Fibroblast of skin of right quadriceps (primary cell): ENCODE data around the gene ARAP3.
A peak's percentile ranks its signal among the peaks of the same experiment; 100 is the strongest.

Source experiments
- DNase-seq: peaks from one replicate; pipeline ENCODE4 v3.0.0-alpha.2; 2013

ARAP3 gene

GRCh38 chr5:141701360-141702119, 19.5 kb upstream of the ARAP3 start:
- no peak for DNase-seq

- DNase-seq: no peak
These were observed 15.6 kb upstream of the ARAP3 start for GRCh38 chr5:141697586-141697985.

GRCh38 chr5:141696431-141696830, 14.4 kb upstream of the ARAP3 start:
- no peak for DNase-seq

- DNase-seq: peak; percentile 28
These were observed 13.7 kb upstream of the ARAP3 start for GRCh38 chr5:141695627-141696215.

GRCh38 chr5:141694479-141694878, 12.4 kb upstream of the ARAP3 start:
- no peak for DNase-seq

GRCh38 chr5:141692919-141693725, 11.1 kb upstream of the ARAP3 start:
- peak; percentile 33 for DNase-seq

- DNase-seq: no peak
These were observed 10.5 kb upstream of the ARAP3 start for GRCh38 chr5:141692533-141692888.

DNA sequence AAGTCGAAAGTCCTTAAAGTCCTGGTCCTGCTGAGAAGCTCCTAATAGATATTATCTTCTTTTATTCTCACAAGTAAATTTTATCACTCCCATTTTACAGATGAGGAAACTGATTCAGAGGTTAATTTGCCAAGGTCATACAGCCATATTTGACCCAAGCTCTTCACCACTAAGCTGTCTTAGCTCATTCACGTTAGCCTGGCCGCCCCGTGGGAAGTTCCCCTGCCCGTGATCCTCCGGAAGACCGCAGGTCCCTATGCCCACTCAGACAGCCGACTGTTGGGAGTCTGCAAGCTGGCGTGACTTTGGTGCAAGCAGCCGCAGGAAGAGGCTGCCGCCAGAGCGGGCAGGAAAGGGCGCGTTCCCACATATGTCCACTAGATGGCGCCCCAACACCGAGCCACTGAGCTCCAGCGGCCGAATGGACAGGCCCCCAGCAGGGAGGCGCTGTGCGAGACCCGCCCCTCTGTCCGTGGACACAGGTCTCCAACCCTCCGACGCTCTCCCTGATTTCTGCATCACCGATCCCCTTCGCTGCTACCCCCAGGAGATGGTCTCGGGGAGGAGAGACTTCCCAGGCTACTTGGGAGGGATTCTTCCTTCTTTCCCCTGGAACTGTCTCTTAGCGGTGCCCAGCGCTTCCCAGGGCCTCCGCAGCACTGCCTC, 10.0 kb upstream of the ARAP3 start:
- DNase-seq: peak; percentile 68

DNA sequence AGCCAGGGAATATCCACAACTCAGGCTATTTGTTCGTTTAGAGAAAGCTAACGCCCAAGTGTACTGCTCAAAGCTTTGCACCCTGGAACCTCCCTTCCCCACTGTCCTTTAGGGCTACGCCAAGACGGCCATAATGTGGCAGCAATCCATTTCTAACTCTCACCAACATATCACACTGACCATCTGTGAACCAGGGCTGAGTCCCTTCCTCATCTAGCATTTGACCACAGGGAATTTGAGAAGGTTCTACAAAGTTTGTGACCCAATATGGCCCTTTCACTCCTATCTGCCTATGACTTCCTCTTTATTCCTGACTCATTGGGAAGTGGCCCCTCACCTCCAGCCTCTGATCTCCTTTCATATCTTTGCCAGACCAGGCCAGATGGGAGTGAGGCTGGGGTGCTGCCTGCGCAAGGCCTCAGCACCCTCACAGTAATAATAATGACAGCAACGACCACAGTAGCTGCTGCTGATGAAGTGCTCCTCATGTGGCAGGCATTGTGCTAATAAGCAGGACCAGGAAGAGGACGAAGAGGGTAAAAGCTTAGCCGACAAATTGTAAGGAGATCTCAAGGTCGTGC, 9.3 kb upstream of the ARAP3 start:
- DNase-seq: no peak

DNA sequence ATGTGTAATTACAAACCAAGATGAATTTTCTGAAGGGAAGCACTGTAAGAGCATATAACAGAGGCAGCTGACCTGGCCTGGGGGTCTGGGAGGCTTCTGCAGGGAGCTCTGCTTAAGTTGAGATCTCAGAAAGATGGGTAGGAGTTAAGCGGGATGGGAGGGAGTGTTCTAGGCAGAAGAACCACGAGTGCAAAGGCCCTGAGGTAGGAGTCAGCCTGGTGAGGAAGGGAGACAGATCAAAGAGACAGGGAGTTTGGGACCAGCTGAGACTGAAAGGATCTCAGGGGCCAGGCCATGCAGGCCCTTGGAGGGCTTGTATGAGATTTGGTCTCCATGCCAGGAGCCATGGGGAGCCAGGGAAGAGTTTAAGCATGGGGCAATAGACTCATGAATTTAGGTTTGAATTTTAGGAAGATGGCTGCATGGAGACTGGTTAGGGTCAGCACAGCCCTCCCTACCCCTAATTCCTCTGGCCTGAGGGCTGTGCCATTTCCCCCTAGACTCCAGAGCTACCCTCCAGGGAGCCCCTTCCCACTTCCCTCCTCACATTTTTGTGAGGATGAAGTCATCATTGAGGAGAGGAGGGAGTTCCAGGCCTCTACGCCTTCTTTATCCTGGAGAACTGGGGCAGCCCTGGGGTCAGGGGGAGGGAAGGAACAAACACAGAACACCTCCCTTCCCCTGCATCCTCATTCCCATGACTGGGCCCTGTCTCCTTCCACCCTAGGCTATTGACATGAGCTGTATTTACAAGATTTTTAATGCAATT, 4.8 kb upstream of the ARAP3 start:
- DNase-seq: no peak

- DNase-seq: no peak
These were observed 3.6 kb upstream of the ARAP3 start for GRCh38 chr5:141685591-141685990.

GRCh38 chr5:141683596-141684141, 1.6 kb upstream of the ARAP3 start:
- DNase-seq: no peak

DNA sequence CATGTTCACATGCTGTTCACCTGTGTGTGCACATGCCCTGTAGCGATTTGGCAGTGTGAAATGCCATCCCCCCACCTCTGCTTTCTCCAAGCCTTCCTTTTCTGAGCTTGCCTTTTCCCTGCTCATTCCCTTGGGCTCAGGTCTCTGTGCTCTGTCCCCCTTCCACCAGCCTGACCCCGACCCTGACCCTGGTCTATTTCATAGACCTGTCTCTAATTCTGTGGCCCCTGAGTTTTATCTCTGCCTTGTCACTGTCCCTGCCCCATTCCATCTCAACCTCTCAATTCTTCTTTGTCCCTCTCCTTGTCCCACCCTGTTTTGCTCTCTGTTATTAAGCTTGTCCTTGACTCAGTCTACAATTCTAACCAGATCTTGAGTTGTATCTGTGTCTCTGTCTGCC, 735 bp downstream of the ARAP3 start:
- no peak for DNase-seq

DNA sequence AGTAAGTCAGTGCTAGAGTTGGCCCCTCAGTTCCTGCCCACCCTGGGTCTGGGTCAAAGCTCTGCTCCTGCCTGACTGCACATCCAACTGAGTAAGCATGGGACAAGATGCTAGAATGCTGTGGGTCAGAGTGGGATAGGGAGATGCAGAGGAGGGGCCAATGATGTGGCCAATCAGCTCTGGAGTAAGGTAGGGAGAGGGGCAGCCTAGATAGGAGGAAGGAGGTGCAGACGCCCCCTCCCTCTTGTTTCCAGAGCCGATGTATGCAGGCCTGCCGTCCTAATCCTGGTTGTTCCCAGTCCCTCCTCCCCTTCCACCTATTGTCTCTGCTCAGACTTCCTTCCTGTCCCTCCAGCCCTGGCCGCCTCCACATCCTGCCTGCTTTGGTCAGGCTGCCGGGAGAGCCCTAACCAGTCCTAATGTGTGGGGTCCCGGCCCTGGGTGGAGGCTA, 1.3 kb downstream of the ARAP3 start:
- DNase-seq: no peak

- DNase-seq: no peak
These were observed 1.9 kb downstream of the ARAP3 start for GRCh38 chr5:141680178-141680577.

DNA sequence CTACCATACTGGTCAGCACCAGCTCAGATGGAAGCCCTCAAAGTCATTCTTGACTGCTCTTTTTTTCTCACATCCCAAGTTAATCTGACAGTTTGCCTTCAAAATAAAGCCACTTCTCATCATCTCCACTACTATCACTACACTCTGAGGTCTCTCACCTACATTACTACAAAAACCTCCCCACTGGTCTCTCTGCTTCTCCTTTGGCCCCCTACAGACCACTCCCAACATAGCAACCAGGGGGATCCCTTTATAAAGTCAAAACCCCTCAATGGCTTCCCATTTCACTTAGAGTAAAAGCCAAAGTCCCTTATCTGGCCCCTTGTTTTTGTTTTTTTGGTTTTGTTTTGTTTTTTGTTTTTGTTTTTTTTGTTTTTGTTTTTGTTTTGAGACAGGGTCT, 4.6 kb downstream of the ARAP3 start:
- no peak for DNase-seq

DNA sequence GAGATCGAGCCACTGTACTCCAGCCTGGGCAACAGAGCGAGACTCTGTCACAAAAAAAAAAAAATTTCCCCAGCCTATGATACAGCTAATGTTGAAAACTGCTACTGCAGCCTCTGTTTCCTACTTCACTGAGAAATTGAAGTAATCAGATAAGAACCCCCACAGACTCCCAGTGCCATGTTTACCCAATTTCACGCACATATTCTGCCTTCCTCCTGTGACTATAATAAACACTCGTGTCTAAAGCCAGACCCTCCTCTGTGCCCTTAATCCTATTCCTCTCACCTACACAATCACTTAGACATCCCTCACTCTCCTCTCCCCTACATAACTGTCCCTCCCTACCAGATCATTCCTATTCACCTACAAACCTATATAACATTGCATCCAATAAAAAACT, 6.4 kb downstream of the ARAP3 start:
- DNase-seq: no peak

DNA sequence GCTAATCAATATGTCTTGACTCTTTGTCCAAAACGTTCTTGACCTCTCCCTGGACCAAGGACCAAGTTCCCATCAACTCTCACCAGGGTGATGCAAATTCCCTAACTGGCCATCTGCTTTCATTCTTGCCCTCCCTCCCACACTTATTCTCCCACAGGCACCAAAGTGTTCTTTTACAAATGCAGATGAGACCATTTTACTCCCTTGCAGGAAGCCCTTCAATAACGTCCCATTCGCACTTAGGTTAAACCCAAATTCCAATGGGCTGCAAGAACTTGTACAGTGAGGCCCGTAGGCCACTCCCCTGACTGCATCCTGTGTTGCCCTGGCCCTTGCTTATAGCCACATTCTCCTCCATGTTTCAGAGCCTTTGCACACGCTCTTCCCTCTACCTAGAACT, 7.3 kb downstream of the ARAP3 start:
- no peak for DNase-seq

DNA sequence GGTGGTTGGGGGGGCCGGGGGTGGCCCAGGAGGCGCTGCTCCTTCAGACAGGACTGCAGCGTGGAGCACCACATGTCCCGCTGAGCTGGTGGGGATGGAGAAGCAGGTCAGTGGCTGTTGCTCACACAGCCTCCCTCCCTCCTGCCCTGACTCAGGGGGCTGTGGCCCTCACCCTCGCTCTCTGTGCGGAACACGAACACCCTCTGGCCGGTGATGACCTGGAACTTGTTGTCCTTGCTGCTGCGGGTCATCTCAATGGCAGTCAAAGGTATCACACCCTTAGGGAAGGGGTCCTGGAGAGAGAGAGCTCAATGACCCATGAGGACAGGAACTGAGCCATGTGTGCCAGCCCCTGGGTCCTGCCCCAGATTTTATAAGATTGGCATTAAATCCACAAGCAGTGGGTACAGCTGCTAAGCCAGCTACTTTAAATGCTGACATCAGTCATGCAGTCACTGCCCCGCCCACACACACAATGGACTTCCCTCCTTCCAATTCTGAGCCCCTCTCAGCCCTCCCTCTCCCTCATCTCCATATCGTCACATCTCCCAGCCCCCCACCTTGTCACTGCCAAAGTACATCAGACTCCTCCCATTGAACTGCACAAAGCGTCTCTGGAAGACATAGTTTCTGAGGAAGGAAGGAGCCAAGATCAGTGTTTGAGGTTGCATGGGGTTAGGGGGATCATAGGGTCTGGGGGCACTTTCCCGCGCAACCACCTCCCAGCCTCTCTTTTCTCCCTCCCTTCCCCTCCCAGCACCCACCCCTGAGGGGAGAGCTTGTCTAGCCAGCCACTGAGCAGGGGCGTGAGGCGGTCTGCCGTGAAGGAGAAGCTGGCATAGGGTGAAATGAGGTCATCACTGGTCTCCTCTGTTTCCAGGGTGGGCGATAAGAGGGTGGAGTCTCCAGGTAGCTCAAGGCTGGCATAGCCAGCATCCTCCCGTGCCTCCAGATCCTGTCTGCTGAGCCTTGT, 8.9 kb downstream of the ARAP3 start:
- DNase-seq: no peak

GRCh38 chr5:141672071-141672840, 9.8 kb downstream of the ARAP3 start:
- DNase-seq: no peak
